Measurements from ENCODE around the gene ARVCF. TPM values are rescaled to one million over a fixed set of nuclear protein-coding genes. Genes with fewer than 3 reads are reported as not detected.

The ARVCF gene
- total RNA-seq, 4 donors from 2014 or later = 25.2 to 53.7 (median 38.1) TPM

- H3K4me3 ChIP-seq (ENCODE audit: low read depth, poor library complexity, severe bottlenecking) = no peak overlapping the region
- TF ChIP-seq, protein P1, sequence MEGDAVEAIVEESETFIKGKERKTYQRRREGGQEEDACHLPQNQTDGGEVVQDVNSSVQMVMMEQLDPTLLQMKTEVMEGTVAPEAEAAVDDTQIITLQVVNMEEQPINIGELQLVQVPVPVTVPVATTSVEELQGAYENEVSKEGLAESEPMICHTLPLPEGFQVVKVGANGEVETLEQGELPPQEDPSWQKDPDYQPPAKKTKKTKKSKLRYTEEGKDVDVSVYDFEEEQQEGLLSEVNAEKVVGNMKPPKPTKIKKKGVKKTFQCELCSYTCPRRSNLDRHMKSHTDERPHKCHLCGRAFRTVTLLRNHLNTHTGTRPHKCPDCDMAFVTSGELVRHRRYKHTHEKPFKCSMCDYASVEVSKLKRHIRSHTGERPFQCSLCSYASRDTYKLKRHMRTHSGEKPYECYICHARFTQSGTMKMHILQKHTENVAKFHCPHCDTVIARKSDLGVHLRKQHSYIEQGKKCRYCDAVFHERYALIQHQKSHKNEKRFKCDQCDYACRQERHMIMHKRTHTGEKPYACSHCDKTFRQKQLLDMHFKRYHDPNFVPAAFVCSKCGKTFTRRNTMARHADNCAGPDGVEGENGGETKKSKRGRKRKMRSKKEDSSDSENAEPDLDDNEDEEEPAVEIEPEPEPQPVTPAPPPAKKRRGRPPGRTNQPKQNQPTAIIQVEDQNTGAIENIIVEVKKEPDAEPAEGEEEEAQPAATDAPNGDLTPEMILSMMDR (IDR thresholded peaks at IDR 0.05) = no peak
- TF ChIP-seq POLR2A (IDR thresholded peaks at IDR 0.05) = no peak
- DNase-seq (ENCODE audit: low spot score in 2 of 2) = no peak
- WGBS, 2 donors = 80 to 86% methylated on average over 13 to 16 of the region's 16 CpGs
- intact Hi-C loops (cut with DNase I; ENCODE audit: low total_unique reads) = loop anchor here (10.0 kb wide), 1 partner anchor 59 kb away; no protein-coding TSS in a partner anchor
These were observed 18.9 kb upstream of the ARVCF start for GRCh38 chr22:20035375-20036083.

- TF ChIP-seq POLR2A (IDR thresholded peaks at IDR 0.05) = no peak
- TF ChIP-seq, protein P1 (IDR thresholded peaks at IDR 0.05) = no peak
- 86 to 88% methylated on average over 5 of the region's 5 CpGs for WGBS, 2 donors
These were observed 17.5 kb upstream of the ARVCF start for GRCh38 chr22:20034143-20034542.

GRCh38 chr22:20033045-20033706 lies 16.6 kb upstream of the ARVCF start:
- 74 to 79% methylated on average over 13 to 14 of the region's 14 CpGs for WGBS, 2 donors
- TF ChIP-seq, protein P1 (IDR thresholded peaks at IDR 0.05) = no peak
- TF ChIP-seq POLR2A (IDR thresholded peaks at IDR 0.05) = no peak
- intact Hi-C loops (cut with DNase I; ENCODE audit: low total_unique reads) = loop anchor here (10.0 kb wide), 1 partner anchor 62 kb away; no protein-coding TSS in a partner anchor
- no peak for DNase-seq (ENCODE audit: low spot score in 2 of 2)
- no peak overlapping the region for H3K4me3 ChIP-seq (ENCODE audit: low read depth, poor library complexity, severe bottlenecking)

More at GRCh38 chr22:20034143-20034542, 17.5 kb upstream of the ARVCF start:
- H3K4me3 ChIP-seq (ENCODE audit: low read depth, poor library complexity, severe bottlenecking) = no peak overlapping the region
- no peak for DNase-seq (ENCODE audit: low spot score in 2 of 2)
- intact Hi-C loops (cut with DNase I; ENCODE audit: low total_unique reads) = loop anchor here (10.0 kb wide), 1 partner anchor 61 kb away; no protein-coding TSS in a partner anchor

GRCh38 chr22:20032407-20032991 lies 15.9 kb upstream of the ARVCF start:
- no peak for DNase-seq (ENCODE audit: low spot score in 2 of 2)
- WGBS, 2 donors = 76 to 84% methylated on average over 7 of the region's 7 CpGs
- intact Hi-C loops (cut with DNase I; ENCODE audit: low total_unique reads) = loop anchor here (10.0 kb wide), 1 partner anchor 62 kb away; no protein-coding TSS in a partner anchor
- no peak overlapping the region for H3K4me3 ChIP-seq (ENCODE audit: low read depth, poor library complexity, severe bottlenecking)
- TF ChIP-seq POLR2A (IDR thresholded peaks at IDR 0.05) = no peak
- TF ChIP-seq, protein P1 (IDR thresholded peaks at IDR 0.05) = no peak

GRCh38 chr22:20031732-20032406 lies 15.2 kb upstream of the ARVCF start:
- intact Hi-C loops (cut with DNase I; ENCODE audit: low total_unique reads) = loop anchor here (10.0 kb wide), 1 partner anchor 63 kb away; no protein-coding TSS in a partner anchor
- WGBS, 2 donors = 72 to 78% methylated on average over 10 to 15 of the region's 16 CpGs
- no peak overlapping the region for H3K4me3 ChIP-seq (ENCODE audit: low read depth, poor library complexity, severe bottlenecking)
- DNase-seq (ENCODE audit: low spot score in 2 of 2) = peak in 1 of 2 donors; percentile 89
- TF ChIP-seq, protein P1 (IDR thresholded peaks at IDR 0.05) = no peak
- no peak for TF ChIP-seq POLR2A (IDR thresholded peaks at IDR 0.05)
